Middle frontal gyrus (tissue), 1 donor: ENCODE data around the gene GALNTL6.
"Not testable (repeated sequence)": the region's sequence is repeated elsewhere in the genome, so short reads cannot be mapped to it uniquely, and the experiment has no call there.

ENCODE experiments used
- DNase-seq: peaks from one replicate; pipeline ENCODE4 v3.0.0-alpha.2; 2015; ENCODE audit warnings: low spot score; ENCODE audit errors: extremely low spot score

GALNTL6 gene

GRCh38 chr4:172791841-172792240, 978.6 kb downstream of the GALNTL6 start:
- DNase-seq = no peak

GRCh38 chr4:172793565-172794306, 980.5 kb downstream of the GALNTL6 start:
- no peak for DNase-seq

DNA sequence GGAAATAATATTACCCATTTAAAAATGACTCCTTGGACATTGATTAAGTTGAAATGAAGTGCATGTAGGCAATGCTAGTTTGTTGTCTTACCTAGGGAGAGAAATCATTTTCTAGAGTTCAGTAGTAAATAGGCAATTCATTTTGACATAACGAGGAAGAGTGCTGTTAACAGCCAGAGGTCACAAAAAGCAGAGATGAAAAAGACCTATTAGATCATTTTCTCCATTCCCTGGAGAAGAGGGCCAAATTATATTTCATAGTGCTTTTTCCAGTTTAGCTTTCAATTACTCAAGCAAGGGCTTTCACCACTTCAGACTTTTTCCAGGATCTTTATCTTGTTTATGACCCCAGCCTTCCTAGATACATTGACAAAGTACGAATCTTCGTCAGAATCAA, 981.1 kb downstream of the GALNTL6 start:
- no peak for DNase-seq

DNA sequence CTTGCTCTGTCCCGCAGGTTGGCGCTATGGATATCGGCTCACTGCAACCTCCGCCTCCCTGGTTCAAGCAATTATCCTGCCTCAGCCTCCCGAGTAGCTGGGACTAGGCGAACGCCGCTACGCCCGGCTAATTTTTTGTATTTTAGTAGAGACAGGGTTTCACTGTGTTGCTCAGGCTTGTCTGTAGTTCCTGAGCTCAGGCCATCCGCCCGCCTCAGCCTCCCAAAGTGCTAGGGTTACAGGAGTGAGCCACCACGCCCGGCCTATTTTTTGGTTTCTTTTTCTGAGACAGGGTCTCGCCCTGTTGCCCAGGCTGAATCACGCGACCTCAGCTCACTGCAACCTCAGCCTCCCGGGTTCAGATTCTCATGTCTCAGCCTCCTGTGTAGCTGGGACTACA, 984.1 kb downstream of the GALNTL6 start:
- DNase-seq = not testable (repeated sequence)

GRCh38 chr4:172802032-172802431, 988.8 kb downstream of the GALNTL6 start:
- no peak for DNase-seq

GRCh38 chr4:172806841-172807240, 993.6 kb downstream of the GALNTL6 start:
- no peak for DNase-seq

DNA sequence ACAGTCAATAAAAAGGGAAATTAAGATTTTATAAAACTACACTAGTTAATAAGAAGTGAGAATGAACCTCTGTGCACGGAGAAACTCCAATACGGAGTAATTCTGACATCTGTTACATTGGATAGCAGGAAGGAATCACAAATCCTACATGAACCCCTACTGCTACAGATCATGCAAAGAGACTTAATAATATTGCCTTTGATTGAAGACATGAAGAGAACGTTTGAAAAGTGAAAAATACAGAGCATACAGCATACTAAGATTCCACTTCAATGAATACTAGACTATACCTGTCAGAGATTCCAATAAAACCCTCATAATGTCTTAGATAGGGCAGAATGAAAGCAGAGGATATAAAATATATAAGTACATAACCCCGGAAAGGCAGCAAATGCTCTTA, 995.0 kb downstream of the GALNTL6 start:
- no peak for DNase-seq

- DNase-seq = no peak
Observed at GRCh38 chr4:172809319-172809718, 996.1 kb downstream of the GALNTL6 start.

GRCh38 chr4:172813359-172813923, 1000.2 kb downstream of the GALNTL6 start:
- no peak for DNase-seq

GRCh38 chr4:172815499-172816164, 1002.4 kb downstream of the GALNTL6 start:
- no peak for DNase-seq

GRCh38 chr4:172818901-172819300, 1005.7 kb downstream of the GALNTL6 start:
- DNase-seq = no peak

DNA sequence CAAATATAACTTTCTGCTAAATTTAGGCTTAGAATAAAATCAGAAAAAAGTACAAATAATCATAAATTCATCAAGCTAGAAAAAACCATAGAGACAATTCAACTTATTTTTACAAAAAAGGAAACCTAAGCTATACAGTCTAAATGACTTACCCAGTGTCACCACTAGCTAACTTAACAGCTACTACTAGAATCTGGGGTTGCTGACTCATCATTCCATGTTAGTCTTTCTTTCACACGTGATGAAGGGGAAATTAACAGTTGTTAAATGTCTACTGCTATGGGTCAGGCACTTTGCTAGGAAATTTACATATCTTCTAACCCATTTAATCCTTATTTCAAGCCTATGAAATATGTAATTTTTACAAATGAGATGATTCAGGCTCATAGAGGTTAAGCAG, 1006.1 kb downstream of the GALNTL6 start:
- no peak for DNase-seq

GRCh38 chr4:172822331-172822730, 1009.1 kb downstream of the GALNTL6 start:
- no peak for DNase-seq

DNA sequence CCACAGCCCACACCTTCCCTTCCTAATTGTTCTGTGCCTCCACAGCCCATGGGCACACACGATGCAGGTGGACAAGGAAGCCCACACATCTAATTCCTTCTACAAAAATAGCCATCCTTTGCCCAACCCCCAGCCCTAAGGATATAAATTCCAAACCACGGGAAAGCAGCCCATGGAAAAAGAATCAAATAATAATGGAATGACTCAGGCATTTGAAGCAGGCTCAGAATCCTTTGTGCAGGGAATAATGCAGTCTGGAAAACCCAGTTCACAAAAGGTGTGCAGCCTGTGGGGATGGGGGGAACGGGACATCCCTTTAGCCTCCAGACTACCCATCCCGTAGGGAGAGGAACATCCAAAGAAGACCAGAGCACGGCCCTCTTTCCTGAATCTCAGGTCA, 1013.1 kb downstream of the GALNTL6 start:
- no peak for DNase-seq

DNA sequence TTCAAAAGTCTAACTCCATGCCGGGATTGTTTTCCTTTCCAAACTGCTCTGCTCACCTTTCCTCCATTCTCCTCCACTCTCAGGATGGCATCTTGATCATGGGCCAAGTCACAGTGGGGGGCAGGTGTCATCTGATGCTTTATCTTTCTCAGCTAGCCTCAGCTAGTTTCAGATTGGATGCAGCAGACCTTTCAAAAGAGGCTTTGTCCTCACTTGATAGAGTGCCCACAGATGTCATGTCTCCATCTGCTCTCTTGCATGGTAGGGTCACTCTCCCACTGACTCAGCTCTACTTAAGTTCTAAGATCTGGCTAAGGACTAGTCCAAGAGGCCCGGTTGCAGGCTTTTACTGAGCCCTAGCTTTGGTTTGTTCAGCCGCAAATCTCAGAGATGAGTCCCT, 1013.7 kb downstream of the GALNTL6 start:
- DNase-seq = no peak

DNA sequence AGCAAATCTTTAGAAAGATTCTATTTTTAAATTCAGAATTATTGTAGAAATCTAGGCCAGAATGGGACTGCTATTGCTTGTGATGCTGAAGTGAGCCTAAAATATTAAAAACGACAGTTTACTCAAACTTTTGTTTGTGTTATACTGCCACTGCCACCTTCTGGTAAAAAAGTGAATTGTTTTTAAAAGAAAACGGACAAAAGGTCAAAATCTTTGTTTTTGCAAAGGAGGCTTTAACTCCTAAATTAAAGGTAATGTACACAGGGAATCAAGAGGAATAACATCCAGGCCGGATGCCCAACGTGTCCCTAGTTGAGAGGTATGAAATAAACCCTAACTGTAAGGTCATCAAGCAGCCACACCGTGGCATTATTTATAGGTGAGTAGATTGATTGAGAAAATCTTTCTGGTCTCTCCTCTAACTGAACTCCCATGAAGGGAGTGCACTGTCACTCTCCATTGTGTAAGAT, 1017.1 kb downstream of the GALNTL6 start:
- no peak for DNase-seq

DNA sequence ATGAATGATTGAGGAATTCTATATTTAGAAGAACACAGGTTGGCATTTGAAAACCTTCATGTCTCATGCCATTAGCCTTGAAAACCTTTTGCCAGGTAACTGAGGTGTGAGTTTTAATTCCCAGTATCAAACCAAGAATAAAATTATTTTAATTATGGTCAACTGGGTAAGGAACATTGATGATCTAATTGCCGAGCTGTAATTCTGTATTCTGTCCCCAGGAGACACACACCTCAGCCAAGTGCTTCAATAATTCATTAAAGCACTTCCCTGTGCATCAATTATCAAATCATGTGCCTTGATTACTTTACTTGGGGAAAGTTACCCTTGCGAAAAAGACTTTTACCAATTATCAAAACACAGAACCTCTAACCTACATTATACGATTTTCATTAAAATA, 1023.5 kb downstream of the GALNTL6 start:
- no peak for DNase-seq

GRCh38 chr4:172838111-172838510, 1024.9 kb downstream of the GALNTL6 start:
- no peak for DNase-seq

DNA sequence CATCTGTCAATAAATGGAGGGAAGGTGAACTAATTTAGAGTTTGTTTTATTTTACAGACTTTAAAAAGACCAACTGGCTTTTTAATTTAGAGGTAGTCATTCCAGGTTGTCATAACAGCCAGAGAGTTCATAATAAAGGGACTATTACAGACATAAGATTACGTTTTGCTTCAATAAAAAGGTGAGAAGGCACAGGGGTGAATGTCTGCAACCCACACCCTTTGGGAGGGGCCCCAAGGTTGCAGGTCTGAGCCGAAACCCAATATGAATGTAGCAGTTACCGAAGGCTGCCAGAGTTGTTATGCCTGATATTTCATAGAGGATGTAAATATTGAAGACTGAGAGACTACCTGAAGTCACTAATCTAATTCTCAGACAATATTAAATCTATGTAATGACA, 1025.7 kb downstream of the GALNTL6 start:
- DNase-seq = no peak

GRCh38 chr4:172842779-172843178, 1029.6 kb downstream of the GALNTL6 start:
- DNase-seq = no peak

DNA sequence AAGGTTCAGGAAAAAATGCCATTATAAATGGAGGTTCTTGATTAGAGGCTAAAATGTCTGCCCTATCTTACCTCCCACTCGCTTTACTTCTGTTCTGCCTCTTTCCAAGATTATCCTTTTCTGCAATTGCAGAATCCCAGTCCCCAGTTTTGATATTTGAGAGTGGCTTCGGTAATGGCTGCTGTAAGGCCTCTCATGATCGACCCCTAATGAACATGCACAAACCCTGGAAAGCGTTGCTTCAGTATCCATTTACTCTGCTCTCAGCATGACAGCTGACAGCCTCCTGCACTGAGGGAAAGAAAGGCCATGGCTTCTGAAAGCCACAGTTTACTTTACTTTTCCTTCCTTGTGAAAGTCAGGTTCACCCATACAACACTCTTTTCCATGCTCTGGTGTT, 1030.0 kb downstream of the GALNTL6 start:
- DNase-seq = no peak

DNA sequence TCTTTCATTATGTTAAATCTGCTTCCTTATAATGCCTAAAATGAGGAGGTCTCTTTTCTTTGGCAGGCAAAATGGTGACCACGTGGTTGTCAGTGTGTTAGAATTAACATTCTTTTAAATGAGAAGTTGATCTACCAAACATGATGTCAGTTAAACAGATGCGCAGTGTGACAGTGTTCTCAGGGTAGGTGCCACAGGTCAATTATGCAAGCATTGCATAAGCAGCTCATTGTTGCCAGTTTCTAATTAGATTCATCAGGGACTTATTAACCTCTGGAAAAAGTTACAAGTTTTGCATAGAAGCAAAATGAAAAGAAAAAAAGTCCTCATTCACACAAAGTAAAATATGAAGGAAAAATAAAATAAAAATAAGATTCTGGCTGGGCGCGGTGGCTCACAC, 1031.4 kb downstream of the GALNTL6 start:
- no peak for DNase-seq

- no peak for DNase-seq
Observed at GRCh38 chr4:172845281-172845680, 1032.1 kb downstream of the GALNTL6 start.
